Measurements from ENCODE around the gene MAP3K3.
A peak's percentile ranks its signal among the peaks of the same experiment; 100 is the strongest.

Gene MAP3K3

DNA sequence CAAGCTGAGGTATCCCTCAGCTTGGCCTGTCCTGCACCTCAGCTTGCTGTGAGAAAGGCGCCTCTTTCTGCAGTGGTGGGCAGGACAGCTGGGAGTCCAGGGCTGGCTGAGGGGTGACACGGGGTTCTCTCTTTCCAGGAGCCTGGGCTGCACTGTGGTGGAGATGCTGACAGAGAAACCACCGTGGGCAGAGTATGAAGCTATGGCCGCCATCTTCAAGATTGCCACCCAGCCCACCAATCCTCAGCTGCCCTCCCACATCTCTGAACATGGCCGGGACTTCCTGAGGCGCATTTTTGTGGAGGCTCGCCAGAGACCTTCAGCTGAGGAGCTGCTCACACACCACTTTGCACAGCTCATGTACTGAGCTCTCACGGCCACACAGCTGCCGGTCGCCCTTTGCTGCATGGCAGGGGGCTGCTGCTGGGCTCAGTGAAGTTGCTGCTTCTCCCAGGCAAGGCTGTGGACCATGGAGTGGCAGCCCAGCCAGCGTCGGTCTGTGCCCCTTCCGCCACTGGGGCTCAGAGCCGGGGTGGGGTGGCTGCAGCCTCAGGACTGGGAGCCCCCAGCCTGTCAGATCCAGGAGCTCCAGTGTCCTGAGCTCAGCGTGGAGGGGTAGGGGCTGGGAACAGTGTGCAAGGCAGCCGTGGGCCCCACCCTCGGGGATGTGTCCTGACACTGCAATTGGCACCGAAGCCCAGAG, 71.3 kb downstream of the MAP3K3 start:
- H3K4me1 ChIP-seq (ENCODE audit: control insufficient read depth in 1 of 2, insufficient read depth in 1 of 2, low read depth in 1 of 2, low read length in 1 of 2) = peaks cover 22 to 25% of the 10 kb centered on the region in 2 experiments
- H3K4me3 ChIP-seq (ENCODE audit: low read depth in 1 of 2, low read length in 1 of 2) = no peak overlapping the region
- TF ChIP-seq, protein P1, sequence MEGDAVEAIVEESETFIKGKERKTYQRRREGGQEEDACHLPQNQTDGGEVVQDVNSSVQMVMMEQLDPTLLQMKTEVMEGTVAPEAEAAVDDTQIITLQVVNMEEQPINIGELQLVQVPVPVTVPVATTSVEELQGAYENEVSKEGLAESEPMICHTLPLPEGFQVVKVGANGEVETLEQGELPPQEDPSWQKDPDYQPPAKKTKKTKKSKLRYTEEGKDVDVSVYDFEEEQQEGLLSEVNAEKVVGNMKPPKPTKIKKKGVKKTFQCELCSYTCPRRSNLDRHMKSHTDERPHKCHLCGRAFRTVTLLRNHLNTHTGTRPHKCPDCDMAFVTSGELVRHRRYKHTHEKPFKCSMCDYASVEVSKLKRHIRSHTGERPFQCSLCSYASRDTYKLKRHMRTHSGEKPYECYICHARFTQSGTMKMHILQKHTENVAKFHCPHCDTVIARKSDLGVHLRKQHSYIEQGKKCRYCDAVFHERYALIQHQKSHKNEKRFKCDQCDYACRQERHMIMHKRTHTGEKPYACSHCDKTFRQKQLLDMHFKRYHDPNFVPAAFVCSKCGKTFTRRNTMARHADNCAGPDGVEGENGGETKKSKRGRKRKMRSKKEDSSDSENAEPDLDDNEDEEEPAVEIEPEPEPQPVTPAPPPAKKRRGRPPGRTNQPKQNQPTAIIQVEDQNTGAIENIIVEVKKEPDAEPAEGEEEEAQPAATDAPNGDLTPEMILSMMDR (IDR thresholded peaks at IDR 0.05) = no peak
- H3K27me3 ChIP-seq = no peaks in the 10 kb centered on the region
- no peaks in the 10 kb centered on the region for H3K9me3 ChIP-seq
- H3K36me3 ChIP-seq = peaks cover 99% of the 10 kb centered on the region
- H3K27ac ChIP-seq = peak overlapping the region; percentile 100

DNA sequence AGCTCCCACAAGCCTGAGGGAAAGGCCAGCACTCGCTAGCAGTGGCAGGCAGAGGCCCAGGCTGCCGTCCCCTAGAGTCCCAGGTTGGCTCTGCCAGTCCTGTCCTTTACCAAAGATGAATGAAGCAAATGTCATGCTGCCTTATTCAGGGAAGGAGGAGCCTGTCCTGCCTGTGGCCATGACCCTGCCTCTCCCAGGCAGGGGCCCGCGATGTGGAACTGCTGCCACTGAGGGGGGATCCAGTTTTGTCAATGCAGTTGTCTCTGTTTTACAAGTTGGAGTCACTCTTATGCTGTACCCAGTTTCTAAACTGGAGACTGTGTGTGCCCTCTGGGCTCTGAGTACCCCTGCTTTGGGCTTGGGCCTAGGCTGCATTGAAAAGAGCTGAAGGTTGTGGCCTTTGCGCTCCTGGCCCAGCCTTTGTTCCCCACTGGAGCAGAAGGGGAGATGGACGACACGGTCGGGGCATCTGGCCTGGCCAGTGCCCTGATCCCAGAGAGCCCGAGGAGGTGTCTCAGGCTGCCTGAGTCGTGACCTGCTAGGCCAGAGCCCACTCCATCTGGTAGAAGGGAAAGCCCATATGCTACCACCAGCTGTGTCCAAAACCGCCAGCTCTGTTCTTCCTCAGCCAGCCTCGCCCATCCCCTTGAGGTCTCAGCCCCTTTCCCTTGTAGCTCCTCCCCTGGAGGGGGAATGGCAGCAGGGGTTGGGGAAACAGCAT, 72.2 kb downstream of the MAP3K3 start:
- Histone ChIP-seq H3K27me3 (no peaks in the 10 kb centered on the region), H3K27ac (peak overlapping the region; percentile 100), H3K4me1 (ENCODE audit: control insufficient read depth in 1 of 2, insufficient read depth in 1 of 2, low read depth in 1 of 2, low read length in 1 of 2) (peaks cover 22 to 25% of the 10 kb centered on the region in 2 experiments), H3K9me3 (no peaks in the 10 kb centered on the region), H3K36me3 (peaks cover 94% of the 10 kb centered on the region), H3K4me3 (ENCODE audit: low read depth in 1 of 2, low read length in 1 of 2) (no peak overlapping the region)
- TF ChIP-seq, protein P1 (IDR thresholded peaks at IDR 0.05) = no peak

DNA sequence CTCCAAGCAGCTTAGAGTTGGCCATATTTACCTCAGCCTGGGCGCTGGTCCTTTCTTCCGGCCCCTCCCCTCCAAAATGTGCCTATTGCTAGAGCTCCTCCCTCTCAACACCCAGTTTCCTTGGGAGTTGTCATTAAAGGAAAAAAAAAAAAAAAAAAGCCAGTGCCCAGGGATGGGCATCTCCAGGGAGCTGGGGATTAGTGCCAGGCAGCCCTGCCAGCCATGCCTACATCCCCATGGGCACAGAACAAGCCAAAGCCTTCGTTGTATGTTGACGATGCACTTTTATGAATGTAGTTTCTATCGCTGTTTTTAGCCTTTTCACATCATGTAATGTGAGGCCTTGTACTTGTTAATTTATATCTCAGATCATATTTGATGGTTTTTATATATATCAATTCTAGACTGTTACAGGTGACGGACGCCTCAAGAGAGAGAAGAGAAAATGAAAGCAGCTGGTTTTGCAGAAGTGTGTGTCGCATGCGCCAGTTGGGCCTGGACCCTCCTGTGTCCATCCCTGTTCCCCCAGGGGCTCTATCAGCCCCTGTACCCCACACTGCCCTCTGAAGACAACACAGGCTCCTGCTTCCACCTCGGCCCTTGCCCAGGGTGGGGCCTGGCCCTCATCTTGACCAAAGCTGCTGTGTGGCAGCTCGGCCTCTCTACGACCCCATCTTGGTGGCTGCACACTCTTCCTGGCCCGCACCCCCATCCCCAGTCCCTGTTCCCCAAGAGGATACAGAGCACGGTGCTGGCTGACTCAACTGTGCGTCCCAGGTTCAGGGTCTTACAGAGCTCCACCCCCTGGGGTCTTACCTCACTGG, 72.9 kb downstream of the MAP3K3 start:
- TF ChIP-seq, protein P1 (IDR thresholded peaks at IDR 0.05) = no peak
- H3K9me3 ChIP-seq = no peaks in the 10 kb centered on the region
- no peaks in the 10 kb centered on the region for H3K27me3 ChIP-seq
- peaks cover 22 to 25% of the 10 kb centered on the region in 2 experiments for H3K4me1 ChIP-seq (ENCODE audit: control insufficient read depth in 1 of 2, insufficient read depth in 1 of 2, low read depth in 1 of 2, low read length in 1 of 2)
- H3K4me3 ChIP-seq (ENCODE audit: low read depth in 1 of 2, low read length in 1 of 2) = no peak overlapping the region
- H3K27ac ChIP-seq = peak overlapping the region; percentile 100
- H3K36me3 ChIP-seq = peaks cover 86% of the 10 kb centered on the region

DNA sequence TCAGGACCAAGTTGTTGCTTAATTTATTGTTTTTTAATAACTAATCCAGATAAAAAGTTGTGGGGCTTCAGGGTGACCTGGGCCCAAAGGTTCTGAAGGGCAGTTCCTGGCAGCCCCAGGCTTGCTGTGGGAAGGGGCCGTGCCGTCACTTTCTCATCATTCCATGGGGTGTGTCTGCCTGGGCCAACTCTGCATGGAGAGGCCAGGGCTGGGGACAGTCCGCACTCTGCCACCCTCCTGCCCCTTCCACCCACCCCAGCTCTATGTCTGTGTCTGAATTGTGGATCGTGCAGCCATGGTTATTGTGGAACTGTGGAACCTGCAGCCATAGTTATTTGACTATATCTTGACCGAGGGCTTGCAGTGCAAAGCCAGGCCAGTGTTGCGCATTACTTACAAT, 73.7 kb downstream of the MAP3K3 start:
- H3K4me1 ChIP-seq (ENCODE audit: control insufficient read depth in 1 of 2, insufficient read depth in 1 of 2, low read depth in 1 of 2, low read length in 1 of 2) = peaks cover 24 to 27% of the 10 kb centered on the region in 2 experiments
- H3K4me3 ChIP-seq (ENCODE audit: low read depth in 1 of 2, low read length in 1 of 2) = peak overlapping the region in 1 of 2 experiments; percentile 73
- peaks cover 78% of the 10 kb centered on the region for H3K36me3 ChIP-seq
- TF ChIP-seq, protein P1 (IDR thresholded peaks at IDR 0.05) = no peak
- H3K27ac ChIP-seq = peak overlapping the region; percentile 100
- no peaks in the 10 kb centered on the region for H3K27me3 ChIP-seq
- no peaks in the 10 kb centered on the region for H3K9me3 ChIP-seq

DNA sequence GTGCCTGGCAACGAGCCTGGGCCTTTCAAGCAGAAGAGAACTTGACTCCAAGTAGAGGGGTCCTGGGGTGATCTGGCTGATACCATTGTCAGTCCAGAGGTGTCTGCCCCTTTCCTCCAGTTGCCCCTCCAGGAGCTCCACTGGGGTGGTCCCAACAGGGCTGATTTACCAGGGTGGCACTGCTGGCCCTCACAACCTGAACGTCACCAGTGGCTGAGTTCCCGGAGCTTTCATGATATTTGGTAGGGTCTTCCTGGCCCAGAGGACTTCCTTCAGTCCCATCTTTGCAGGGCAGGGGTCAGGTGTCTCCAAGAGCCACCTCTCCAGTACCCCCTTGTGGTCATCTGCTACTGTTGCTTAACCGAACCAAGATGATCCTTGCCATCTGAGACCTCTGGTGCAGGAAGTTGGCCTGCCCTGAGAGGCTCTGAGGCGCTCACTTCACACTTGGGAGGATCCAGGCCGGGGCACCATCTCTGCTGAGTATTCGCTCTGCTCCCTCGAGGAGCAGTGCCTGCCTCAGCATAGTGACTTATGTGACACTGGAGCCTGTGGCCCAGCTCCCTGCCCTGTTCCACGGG, 74.3 kb downstream of the MAP3K3 start:
- H3K27ac ChIP-seq = peak overlapping the region; percentile 100
- H3K36me3 ChIP-seq = peaks cover 73% of the 10 kb centered on the region
- no peaks in the 10 kb centered on the region for H3K9me3 ChIP-seq
- TF ChIP-seq, protein P1 (IDR thresholded peaks at IDR 0.05) = peak; percentile 11
- H3K27me3 ChIP-seq = no peaks in the 10 kb centered on the region
- H3K4me3 ChIP-seq (ENCODE audit: low read depth in 1 of 2, low read length in 1 of 2) = peak overlapping the region; percentile 73 to 98
- peaks cover 26 to 32% of the 10 kb centered on the region in 2 experiments for H3K4me1 ChIP-seq (ENCODE audit: control insufficient read depth in 1 of 2, insufficient read depth in 1 of 2, low read depth in 1 of 2, low read length in 1 of 2)
